Ramos (cell line): ENCODE data around the gene FAF1.
"Not testable (repeated sequence)": the region's sequence is repeated elsewhere in the genome, so short reads cannot be mapped to it uniquely, and the experiment has no call there.

ENCODE experiments used
- in situ Hi-C: fragments of 300-500 bp; cut with MboI; formaldehyde crosslinking; loops from one replicate; pipeline ENCODE4 v1.14.3; 2022; ENCODE audit warnings: low sequenced_read_pairs; ENCODE audit not compliant: unreplicated experiment

Gene FAF1

DNA sequence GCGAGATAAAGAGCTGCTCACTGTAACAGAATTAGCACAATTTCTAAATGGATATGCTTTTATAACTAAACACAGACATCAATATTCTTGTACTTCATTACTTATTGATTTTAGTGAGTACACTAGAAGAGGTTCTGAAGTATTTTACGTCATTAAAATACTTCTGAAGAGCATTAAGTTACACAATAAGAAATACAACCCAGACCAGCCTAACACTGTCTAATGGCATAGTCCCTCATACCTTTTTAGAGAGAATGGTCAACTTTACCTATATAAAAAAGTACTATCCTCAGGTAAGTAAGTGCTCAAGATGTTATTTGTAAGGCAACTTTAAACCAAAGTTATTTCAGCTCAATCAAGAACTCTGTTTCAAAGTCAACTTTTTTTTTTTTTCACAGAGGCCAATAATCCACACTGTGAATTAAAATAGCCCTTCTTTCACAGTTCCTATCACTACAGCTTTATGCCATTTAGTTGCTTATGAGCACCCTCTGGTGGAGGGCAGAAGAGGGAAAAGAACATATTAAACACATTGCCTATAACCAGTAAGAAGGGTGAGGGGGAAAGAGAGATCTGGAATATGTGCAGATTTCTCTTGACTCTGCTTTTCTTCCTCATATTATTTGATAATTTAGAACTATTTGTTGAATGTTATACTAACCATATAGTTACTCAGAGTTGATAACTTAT lies 354.7 kb downstream of the FAF1 start:
- in situ Hi-C loops: no loop called here

DNA sequence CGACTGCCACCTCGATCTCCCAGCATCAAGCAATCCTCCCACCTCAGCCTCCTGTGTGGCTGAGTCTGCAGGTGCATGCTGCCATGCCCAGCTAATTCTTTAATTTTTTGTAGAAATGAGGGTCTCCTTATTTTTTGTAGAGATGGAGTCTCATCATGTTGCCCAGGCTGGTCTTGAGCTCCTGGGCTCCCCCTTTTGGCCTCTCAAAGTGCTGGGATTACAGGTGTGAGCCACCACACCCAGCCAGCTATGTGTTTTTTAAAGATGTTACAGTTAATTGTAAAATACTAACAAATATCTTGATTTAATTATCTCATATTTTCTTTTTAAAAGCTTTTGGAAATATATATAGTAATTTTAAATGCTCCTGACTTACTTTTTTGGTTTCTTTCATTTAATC lies 355.5 kb downstream of the FAF1 start:
- in situ Hi-C loops: no loop called here

DNA sequence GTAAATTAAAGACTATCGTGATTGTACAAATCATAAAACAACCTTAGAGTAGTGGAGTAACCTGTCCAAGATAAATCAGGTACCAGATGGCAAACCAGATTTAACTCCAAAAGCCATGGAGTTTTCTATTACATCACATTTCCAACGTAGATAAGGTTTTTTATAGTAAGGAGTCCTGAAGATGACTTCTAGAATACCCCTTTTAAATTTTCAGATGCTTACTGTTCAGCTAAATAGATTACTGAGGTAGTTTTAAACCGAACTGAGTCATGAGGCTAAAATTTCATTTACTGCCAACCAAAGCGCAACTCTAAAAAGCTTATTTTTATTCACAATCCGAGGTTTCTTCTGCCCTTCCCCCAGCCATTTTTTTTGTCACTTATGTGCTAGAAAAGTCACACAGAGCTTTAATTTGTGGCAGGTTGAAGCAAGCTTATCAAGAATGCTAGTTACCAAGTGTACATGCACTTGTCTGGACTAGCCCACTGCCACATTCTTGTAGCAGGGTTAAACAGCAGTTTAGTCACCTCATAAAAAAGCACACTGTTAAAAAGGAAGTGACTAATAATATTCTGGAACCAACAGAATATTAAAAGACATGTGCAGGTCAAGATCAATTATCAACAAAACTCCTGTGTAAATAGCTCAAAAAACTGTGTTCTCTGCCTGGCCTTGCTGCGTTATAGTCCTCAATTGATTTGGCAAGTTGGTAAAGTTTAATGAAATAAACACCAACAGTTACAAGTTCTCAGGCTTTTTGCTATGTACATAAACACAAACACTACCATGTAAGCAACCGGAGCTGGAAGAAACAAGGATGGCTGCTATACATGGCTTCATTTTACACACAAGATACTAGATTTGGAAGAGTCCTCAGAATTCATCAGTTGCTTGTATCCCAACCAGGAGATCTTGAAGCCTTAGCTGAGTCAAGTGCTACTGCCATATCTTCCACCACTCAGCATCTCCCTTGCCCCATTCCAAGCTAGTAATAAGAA lies 356.5 kb downstream of the FAF1 start:
- in situ Hi-C loops: no loop called here

DNA sequence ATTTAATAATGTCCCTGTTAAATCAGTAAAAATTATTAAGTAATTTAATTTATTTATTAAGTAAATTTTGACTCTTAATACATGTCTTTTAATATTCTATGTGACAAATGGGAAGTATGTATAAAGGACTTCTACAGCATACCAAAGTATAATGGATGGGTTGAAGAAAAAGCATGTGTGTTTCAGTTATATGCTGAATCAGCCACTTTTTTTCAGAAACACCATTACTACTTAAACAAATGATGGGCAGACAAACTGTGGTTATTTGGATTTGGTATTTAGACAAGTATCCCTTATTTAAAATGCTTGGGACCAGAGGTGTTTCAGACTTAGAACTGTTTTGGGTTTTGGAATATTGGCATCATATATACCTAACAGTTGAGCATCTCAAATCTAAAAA lies 360.5 kb downstream of the FAF1 start:
- in situ Hi-C loops: no loop called here

DNA sequence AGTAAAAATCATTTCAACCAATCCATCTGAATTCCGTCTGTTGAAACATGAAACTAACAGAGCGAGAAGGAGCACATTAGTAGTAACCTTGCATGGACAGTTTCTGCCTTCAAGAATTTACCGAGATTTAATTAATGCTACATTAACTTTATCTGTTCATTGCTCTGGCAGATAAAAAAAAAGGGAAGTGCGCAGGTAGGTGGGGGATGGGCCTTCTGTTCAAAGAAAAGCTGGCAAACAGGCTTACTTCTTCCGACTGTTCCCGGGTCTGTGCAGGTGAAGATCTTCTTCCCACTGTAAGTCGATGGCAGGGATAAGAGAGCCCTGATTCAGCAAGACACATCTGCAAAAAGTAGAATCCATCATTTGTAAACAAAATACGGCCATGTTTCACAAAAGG lies 364.2 kb downstream of the FAF1 start:
- in situ Hi-C loops: no loop called here

DNA sequence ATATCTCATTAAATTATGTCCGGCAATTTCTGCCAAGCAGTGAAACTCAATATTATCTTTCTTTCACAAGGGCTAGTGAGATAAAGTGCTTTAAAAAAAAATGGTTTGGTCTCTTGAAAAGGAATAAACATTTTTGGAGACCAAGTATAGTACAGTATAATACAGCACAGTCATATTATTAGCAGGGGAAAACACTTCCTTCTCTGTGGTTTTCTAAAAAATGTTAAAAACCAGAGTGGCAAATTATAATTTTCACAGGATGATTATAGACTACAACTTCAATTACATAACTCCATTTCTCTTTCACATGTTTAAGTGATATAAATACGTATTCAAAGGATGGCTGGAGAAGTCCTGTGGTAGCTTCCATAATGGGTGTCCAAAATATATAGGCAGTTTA lies 366.6 kb downstream of the FAF1 start:
- in situ Hi-C loops: no loop called here

DNA sequence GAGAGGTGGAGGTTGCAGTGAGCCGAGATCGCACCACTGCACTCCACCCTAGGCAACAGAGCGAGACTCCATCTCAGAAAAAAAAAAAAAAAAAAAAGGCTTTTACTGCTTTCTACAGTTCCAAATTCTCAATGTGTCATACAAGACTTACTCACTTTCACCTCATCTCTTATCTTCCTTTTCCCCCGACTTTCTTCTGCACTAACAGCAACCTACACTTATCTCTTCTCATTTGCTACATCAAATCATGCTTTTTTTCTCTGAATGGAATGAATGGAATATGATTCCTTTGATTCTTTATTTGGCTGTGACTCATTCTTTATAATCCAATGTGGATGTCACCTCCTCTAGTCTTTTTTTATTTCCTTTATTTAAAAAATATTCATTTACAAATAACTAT lies 368.5 kb downstream of the FAF1 start:
- in situ Hi-C loops: no loop called here

DNA sequence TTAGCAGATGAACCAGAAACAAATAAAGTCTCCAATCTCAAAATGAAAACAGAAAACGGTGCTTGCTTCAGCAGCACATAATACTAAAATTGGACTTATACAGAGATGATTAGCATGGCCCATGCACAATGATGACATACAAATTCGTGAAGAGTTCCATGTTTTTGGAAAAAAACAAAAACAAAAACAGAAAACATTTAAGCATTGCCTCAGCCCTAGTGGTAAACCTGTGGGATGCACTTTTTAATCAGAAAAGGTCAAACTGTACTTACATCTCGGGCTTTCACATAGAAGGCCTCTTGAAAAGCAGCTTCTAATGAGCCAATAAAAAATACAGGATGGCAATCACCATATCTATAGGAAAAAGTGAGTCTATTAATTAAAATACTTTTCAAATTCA lies 377.7 kb downstream of the FAF1 start:
- in situ Hi-C loops: no loop called here

DNA sequence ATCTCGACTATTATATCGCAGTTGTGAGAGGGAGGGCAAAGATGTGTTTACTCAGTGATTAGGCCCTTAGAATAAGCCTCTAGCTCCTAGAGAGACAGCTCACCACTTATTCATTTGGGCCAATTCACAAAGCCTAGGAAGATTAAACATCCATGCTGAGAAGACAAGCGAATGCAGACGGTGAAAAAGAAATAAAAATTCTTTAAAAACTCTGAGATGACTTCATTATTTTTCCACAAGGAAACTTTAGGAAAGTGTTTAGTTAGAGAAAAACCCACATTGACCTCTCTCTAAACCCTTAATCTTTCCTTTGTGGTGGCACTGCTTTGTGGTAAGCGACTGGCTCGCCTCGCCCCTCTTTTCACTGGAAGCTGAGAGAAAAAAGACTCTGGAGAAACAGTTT lies 390.0 kb downstream of the FAF1 start:
- in situ Hi-C loops: no loop called here

DNA sequence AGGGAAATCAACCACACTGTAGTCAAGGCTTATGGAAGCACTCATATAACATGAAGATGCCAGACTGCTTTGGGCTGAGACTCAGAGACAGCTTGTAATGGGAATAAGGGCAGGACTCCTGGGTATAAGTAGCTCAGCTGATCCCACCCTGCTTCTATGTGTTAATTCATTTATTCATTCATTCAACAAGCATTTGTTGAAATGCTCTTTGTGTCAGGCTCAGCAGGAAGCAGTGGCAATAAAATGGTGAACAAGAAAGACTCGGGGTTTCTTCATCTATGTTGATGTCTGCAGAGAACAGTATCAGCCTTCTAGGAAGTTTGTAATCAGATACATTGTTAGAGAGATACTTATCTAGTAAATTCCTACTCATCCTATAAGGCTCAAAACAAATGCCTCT lies 391.3 kb downstream of the FAF1 start:
- in situ Hi-C loops: no loop called here

DNA sequence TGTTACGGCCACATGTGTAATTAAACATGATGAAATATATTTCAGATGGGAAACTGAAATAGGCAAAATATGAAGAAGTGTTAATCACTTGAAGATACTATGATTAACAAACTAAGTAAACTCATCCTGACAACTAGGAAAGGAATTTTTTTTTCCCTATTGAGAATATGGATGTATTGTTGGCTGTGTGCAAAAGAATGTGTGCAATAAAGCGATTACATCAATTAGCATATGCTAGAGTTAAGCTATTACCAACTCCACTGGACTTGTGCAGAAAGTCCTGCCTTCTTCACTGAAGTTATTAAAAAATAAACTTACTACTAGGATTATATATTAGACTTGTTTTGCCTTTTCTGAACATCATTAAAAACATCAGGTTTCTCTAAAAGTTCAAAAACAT lies 393.7 kb downstream of the FAF1 start:
- in situ Hi-C loops: no loop called here

DNA sequence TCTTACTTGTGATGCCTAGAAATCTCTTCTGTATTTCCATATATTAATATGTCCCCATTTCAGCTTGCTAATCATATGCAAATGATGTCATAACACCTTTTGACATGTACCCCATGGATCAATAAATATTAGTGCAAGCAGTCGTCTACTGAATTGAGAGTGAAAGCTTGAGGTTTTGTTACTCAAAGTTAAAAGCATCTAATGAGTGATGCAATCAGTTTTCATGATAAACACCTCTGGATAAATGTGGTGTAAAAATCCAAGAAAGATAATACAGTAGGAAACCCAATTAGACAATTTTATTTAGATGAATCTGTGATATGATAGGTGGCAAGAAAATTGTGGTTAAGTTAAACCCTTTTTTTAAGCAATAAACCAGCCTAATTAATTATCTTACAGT lies 395.6 kb downstream of the FAF1 start:
- in situ Hi-C loops: no loop called here

DNA sequence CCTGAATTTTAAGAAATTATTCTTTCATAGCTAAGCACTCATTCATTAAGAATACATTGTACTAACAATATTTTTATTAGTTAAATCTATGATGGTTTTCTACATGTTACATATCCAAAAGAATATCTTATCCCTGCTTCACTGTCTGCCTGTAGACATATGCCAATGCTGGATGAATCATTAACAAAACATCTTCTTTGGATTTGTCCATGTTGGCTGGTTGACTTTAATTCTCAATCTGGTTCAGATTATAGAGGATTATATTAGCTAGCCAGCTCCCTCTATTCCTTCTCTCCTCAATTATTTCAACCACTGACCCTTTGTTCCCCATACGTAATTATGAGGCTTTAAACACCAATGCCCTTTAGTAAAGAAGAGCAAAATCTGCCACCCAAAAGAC lies 398.0 kb downstream of the FAF1 start:
- in situ Hi-C loops: no loop called here

DNA sequence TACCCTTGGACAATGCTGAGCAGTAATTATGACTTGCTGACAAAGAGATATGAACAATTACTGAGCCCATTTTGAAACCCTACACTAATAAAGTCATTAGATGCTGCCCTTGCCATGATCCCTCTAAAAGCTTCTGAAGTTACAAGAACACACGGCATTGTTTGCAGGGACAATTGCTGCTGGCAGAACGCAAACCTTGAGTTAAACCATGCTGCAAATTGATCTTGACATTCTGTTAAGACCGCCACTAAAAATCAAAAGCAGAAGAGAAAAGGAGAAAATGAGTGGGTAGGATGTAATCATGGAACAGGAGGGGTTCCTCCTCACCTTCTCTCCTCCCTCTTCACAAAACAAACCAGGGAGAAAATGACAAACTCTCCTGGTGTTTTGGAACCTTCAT lies 400.6 kb downstream of the FAF1 start:
- in situ Hi-C loops: no loop called here

DNA sequence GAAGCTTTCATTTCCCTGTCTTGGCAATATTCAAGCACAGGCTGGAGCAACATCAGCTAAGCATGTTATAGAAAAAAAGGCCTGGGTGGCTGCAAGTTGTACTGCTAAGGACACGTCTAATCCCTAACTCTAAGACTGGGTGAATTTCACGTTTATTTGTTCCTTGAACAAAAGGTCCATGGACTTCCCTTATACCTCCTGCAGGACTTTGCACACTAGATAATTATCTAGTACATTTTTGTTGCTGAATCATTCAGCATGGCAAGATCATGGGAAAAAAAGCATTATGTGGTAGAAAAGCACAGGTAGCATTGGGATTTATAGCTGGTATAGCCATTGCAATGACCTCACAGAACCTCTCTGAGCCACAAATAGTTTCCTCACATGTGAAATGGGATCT lies 406.1 kb downstream of the FAF1 start:
- in situ Hi-C loops: no loop called here

DNA sequence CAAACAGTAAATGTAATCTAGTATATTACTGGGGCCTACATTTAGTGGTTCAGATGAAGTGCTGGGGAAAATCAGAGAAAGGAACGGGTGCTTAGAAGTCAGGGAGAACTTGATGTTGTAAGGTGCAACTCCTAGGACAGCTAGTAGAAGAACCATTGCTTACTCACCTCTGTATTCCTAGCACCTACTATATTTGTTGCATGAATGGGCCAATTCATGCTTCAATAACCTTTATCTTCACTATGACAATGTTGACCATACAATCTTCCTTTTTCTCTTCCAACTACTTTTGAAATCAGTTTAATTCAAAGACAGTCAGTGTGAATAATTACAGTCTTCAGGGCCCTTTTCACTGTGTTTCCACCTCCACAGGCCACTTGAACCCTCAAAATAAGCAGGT lies 411.8 kb downstream of the FAF1 start:
- in situ Hi-C loops: no loop called here

DNA sequence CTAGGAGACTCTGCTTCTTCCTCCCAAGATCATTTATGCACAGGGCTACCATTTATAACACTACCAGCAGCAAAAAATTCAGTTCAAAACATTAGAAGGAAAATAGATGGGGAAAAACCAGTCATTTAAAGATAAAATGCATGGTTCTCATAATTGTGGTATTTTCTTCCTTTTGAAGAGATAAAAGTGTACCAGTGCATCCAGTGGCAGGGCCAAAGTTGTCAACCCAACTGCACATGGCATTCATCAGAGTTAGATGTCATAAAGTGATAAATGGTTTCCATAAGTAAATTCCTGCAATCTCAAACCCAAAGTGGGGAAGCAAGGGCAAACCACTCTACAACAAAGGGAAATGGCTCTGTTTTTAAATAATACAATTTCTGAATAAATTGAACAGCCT lies 417.7 kb downstream of the FAF1 start:
- in situ Hi-C loops: no loop called here

DNA sequence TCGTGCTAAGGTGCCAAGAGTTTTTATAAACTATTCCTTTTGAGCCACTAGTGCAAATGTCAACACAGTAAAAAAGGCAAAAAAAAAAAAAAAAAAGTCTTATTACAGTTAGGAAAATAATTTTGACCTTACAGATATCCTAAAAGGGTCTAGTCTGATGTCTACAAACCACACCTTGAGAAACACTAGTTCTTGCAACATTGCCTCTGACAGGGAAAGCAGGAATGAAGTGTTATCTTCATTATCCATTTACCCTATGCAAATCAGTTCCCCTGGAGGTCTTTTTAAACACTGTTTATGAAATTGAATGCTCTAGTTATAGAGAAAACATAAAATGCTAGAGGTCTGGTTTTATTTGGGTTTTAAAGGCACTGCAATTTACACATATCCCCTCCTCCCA lies 421.6 kb downstream of the FAF1 start:
- in situ Hi-C loops: no loop called here

DNA sequence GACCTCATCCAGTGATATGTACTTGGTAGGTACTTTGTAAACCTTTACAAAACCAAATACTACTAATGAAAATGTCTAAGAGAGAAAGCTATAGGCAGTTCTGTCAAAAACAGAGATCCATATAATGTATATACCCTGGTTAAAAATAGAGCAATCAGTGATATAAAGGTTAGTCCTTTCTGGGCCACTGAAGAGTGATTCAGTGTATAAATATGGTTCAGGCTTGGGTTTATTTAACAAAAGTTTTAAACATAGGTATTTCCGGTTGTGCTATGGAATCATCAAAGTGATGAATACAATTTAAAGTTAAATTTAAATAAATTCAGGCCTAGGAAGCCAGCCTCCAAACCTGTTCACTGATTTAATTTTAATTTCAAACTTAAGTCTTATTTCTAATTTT lies 428.5 kb downstream of the FAF1 start:
- in situ Hi-C loops: no loop called here

DNA sequence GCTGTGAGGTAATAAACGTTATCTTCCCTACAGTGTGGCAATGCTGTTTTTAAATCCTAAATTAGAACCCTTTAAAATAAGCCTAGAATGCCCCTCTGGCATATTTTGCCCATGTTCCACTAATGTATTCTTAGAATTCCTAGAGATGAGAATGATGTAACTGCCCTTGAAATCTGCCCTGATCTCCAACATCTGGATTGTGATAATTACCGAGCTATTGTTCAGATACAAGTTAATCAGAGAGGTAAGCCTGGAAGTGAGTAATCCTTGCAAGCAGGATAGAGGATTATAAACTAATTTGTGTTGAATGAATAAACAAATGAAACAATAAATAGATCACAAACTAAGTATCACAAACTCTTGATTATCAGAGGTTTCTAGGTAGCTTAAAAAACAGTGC lies 429.0 kb downstream of the FAF1 start:
- in situ Hi-C loops: no loop called here

DNA sequence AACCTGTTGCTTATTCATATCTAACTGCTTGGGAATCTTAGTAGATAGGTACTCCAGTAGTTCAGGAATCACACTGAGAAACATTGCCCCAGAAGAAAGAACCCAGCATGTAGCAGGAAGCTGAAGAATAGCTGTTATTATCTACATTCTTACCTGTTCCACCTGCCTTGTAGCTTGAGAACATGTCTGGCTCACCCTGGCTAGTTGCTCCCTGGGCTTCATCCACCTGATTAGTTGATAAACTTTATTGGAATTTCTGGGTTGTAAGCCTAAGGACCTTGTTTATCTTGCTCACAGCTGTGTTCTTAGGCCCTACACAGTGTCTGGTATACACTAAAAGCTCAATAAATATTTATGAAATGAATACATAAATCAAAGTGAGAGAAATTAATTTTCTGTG lies 430.6 kb downstream of the FAF1 start:
- in situ Hi-C loops: no loop called here

DNA sequence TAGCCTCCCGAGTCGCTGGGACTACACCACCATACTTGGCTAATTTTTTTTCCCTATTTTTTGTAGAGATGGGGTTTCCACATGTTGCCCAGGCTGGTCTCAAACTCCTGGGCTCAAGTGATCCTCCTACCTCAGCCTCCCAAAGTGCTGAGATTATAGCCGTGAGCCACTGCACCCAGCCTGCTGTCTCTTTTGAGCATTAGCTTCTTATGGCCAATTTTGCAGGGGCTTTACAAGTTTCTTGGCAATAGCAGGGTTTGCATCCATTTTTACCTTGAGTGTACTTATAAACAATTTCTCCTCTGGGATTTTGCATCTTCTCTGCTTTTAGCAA lies 432.1 kb downstream of the FAF1 start:
- in situ Hi-C loops: not testable (repeated sequence)
